ENCODE results near the gene NIBAN1.

The NIBAN1 gene

GRCh38 chr1:184951788-184952187 is 22.5 kb downstream of the NIBAN1 start:
- no peak overlapping the region for H3K4me3 ChIP-seq (ENCODE audit: low read length)
- DNase-seq (ENCODE audit: low read depth) = no peak
- no peak for TF ChIP-seq CTCF (conservative IDR thresholded peaks at IDR 0.05; ENCODE audit: low read length)

GRCh38 chr1:184950906-184951305 is 23.4 kb downstream of the NIBAN1 start:
- DNase-seq (ENCODE audit: low read depth) = no peak
- no peak for TF ChIP-seq CTCF (conservative IDR thresholded peaks at IDR 0.05; ENCODE audit: low read length)
- no peak overlapping the region for H3K4me3 ChIP-seq (ENCODE audit: low read length)

GRCh38 chr1:184950227-184950626 is 24.1 kb downstream of the NIBAN1 start:
- no peak for DNase-seq (ENCODE audit: low read depth)
- TF ChIP-seq CTCF (conservative IDR thresholded peaks at IDR 0.05; ENCODE audit: low read length) = no peak
- no peak overlapping the region for H3K4me3 ChIP-seq (ENCODE audit: low read length)

GRCh38 chr1:184947497-184948256 is 26.6 kb downstream of the NIBAN1 start:
- DNase-seq (ENCODE audit: low read depth) = no peak
- no peak for TF ChIP-seq CTCF (conservative IDR thresholded peaks at IDR 0.05; ENCODE audit: low read length)
- H3K4me3 ChIP-seq (ENCODE audit: low read length) = no peak overlapping the region

GRCh38 chr1:184945678-184946412 is 28.5 kb downstream of the NIBAN1 start:
- no peak for TF ChIP-seq CTCF (conservative IDR thresholded peaks at IDR 0.05; ENCODE audit: low read length)
- DNase-seq (ENCODE audit: low read depth) = peak; percentile 67
- H3K4me3 ChIP-seq (ENCODE audit: low read length) = peak overlapping the region; percentile 3; the same call in 1 of the 2 replicates

- peak; percentile 25 for DNase-seq (ENCODE audit: low read depth)
- TF ChIP-seq CTCF (conservative IDR thresholded peaks at IDR 0.05; ENCODE audit: low read length) = no peak
- no peak overlapping the region for H3K4me3 ChIP-seq (ENCODE audit: low read length)
Observed at GRCh38 chr1:184945029-184945428, 29.3 kb downstream of the NIBAN1 start.

- DNase-seq (ENCODE audit: low read depth) = no peak
- H3K4me3 ChIP-seq (ENCODE audit: low read length) = no peak overlapping the region
- no peak for TF ChIP-seq CTCF (conservative IDR thresholded peaks at IDR 0.05; ENCODE audit: low read length)
Observed at GRCh38 chr1:184943998-184944397, 30.3 kb downstream of the NIBAN1 start.
